Esophagus muscularis mucosa (tissue), 3 donors: ENCODE results near the gene EPHB2.

Experiments
- CTCF ChIP-seq, 3 experiments: fragments of 200-600 bp in 2 of 3; fragments of 450-650 bp in 1 of 3; sonication (generic) in 2 of 3; IDR thresholded peaks; one replicate each; pipeline ENCODE4 v1.5.1; 2017 to 2019; ENCODE audit warnings: antibody characterized with exemption in 3 of 3, mild to moderate bottlenecking in 2 of 3, moderate library complexity in 1 of 3
- POLR2A ChIP-seq: fragments of 450-650 bp; IDR thresholded peaks from one replicate; pipeline ENCODE4 v1.6.1; 2017; ENCODE audit warnings: antibody characterized with exemption, moderate library complexity, mild to moderate bottlenecking, low read depth

- TF ChIP-seq POLR2A (no peak), CTCF (IDR thresholded peaks at IDR 0.05) (no peak)
These were observed 32.4 kb upstream of the EPHB2 start for GRCh38 chr1:22677931-22678896.
